ENCODE measurements around the gene RNF145.

GRCh38 chr5:159252195-159252594 lies 42.8 kb upstream of the RNF145 start:
- TF ChIP-seq CTCF (IDR thresholded peaks at IDR 0.05) = no peak
- TF ChIP-seq POLR2A (IDR thresholded peaks at IDR 0.05) = no peak

Data from body of pancreas (tissue), 4 donors.